ENCODE results near the gene FMNL2. TPM values are rescaled to one million over a fixed set of nuclear protein-coding genes. Genes with fewer than 3 reads are reported as not detected.

FMNL2 gene
- total RNA-seq, 1 donor from 2014 or later: 24.7 TPM

DNA sequence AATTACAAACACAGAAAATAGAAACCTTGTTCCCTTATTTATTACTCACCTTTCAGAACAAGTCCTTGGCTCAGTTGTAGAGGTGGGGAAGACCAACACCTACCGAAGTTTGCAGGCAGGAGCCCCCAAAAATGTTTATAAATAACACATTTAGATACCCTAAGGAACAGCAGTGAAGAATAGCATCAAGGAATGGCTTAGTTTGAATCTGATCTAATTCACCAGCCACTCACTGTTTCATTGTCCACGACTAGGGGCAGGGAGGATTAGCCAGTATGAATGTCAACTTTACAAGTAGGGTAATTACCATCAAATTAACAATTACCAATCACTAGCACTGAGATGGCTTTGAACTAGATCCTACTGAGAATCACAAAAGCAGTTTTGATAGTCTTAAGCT, 316.9 kb downstream of the FMNL2 start:
- FAIRE-seq: no peak
- DNase-seq (ENCODE audit: low read depth): no peak
- Histone ChIP-seq H3K36me3 (ENCODE audit: control insufficient read depth, insufficient read depth, low read length) (peaks cover 1% of the 10 kb centered on the region), H3K27me3 (ENCODE audit: control insufficient read depth, insufficient read depth, low read length) (no peaks in the 10 kb centered on the region), H3K4me3 (ENCODE audit: low read depth, low read length) (no peak overlapping the region)
- TF ChIP-seq, protein P1, sequence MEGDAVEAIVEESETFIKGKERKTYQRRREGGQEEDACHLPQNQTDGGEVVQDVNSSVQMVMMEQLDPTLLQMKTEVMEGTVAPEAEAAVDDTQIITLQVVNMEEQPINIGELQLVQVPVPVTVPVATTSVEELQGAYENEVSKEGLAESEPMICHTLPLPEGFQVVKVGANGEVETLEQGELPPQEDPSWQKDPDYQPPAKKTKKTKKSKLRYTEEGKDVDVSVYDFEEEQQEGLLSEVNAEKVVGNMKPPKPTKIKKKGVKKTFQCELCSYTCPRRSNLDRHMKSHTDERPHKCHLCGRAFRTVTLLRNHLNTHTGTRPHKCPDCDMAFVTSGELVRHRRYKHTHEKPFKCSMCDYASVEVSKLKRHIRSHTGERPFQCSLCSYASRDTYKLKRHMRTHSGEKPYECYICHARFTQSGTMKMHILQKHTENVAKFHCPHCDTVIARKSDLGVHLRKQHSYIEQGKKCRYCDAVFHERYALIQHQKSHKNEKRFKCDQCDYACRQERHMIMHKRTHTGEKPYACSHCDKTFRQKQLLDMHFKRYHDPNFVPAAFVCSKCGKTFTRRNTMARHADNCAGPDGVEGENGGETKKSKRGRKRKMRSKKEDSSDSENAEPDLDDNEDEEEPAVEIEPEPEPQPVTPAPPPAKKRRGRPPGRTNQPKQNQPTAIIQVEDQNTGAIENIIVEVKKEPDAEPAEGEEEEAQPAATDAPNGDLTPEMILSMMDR (IDR thresholded peaks at IDR 0.05; ENCODE audit: insufficient read depth, low read length, severe bottlenecking): no peak

DNA sequence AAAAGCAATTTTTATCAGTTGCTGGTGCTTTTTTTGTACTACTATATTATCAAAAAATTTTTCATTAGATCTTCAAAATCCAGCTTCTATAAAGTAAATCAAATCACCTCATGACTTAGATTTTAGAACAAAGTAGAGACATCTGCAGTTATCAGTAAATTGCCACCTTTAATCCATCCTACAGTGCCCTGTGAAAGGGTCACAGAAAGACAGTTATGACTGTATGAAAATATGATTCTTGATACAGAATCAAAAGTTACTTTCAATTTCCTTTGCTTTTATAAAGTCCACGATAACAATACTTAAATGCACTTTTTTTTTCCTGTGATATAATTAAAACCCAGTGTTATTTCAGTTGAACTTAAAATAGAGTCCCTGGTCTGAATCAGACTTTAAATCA, 320.9 kb downstream of the FMNL2 start:
- H3K27me3 ChIP-seq (ENCODE audit: control insufficient read depth, insufficient read depth, low read length): no peaks in the 10 kb centered on the region
- peaks cover 10% of the 10 kb centered on the region for H3K36me3 ChIP-seq (ENCODE audit: control insufficient read depth, insufficient read depth, low read length)
- H3K4me3 ChIP-seq (ENCODE audit: low read depth, low read length): no peak overlapping the region
- DNase-seq (ENCODE audit: low read depth) (no peak), FAIRE-seq (no peak)
- TF ChIP-seq, protein P1 (IDR thresholded peaks at IDR 0.05; ENCODE audit: insufficient read depth, low read length, severe bottlenecking): no peak

DNA sequence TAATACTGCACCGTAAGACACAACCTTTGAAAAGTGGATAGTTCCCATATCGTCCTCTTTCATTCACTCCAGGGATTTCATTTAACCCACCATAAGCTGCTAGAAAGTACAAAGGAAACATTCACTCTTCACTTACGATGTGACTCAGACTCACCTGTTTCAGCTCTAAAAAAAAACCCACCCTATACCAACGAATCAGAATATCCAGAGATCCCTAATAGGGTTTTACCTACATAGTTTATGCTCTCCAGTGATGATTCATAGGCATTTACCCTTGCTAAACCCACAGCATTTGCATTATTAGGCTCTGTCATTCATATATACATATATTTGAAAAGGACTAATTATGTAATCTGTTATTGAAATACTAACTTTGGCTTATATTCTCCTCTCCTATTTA, 322.1 kb downstream of the FMNL2 start:
- no peak for FAIRE-seq
- no peaks in the 10 kb centered on the region for H3K27me3 ChIP-seq (ENCODE audit: control insufficient read depth, insufficient read depth, low read length)
- DNase-seq (ENCODE audit: low read depth): peak; percentile 51
- H3K4me3 ChIP-seq (ENCODE audit: low read depth, low read length): no peak overlapping the region
- TF ChIP-seq, protein P1 (IDR thresholded peaks at IDR 0.05; ENCODE audit: insufficient read depth, low read length, severe bottlenecking): no peak
- H3K36me3 ChIP-seq (ENCODE audit: control insufficient read depth, insufficient read depth, low read length): peaks cover 10% of the 10 kb centered on the region

DNA sequence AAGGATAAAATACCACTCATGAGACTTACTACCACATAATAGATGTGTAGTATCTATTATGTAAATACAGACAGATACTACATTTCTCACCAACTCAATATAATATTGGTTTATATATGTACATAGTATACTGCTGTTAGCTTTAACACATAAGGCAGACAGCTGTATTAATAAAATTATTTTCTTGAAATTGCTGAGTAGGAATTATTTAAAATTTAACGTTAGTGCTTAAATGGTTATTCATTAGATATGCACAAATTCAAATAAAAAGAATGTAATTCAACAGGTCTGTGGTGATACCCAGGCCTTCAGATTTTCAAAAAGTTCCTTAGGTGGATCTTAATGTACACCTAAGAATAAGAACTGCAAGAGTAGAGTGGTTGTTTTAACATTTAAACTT, 323.2 kb downstream of the FMNL2 start:
- TF ChIP-seq, protein P1 (IDR thresholded peaks at IDR 0.05; ENCODE audit: insufficient read depth, low read length, severe bottlenecking): no peak
- H3K4me3 ChIP-seq (ENCODE audit: low read depth, low read length): no peak overlapping the region
- DNase-seq (ENCODE audit: low read depth) (no peak), FAIRE-seq (no peak)
- H3K36me3 ChIP-seq (ENCODE audit: control insufficient read depth, insufficient read depth, low read length): peaks cover 11% of the 10 kb centered on the region
- H3K27me3 ChIP-seq (ENCODE audit: control insufficient read depth, insufficient read depth, low read length): no peaks in the 10 kb centered on the region

DNA sequence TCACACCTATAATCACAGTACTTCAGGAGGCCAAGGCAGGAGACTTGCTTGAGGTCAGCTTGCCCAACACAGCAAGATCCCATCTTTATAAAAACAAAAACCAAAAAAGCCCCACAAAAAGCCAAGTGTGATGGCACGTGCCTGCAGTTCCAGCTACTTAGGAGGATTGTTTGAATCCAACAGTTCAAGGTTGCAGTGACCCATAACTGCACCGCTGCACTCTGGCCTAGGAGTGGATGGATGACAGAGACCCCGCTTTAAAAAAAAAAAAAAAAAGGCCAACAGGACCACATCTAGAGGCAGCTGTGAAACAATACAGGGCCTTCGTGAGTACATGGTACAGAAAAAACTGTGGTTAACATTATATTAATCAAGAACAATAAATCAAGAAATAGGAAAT, 326.1 kb downstream of the FMNL2 start:
- FAIRE-seq (no peak), DNase-seq (ENCODE audit: low read depth) (no peak)
- Histone ChIP-seq H3K36me3 (ENCODE audit: control insufficient read depth, insufficient read depth, low read length) (peaks cover 17% of the 10 kb centered on the region), H3K4me3 (ENCODE audit: low read depth, low read length) (no peak overlapping the region), H3K27me3 (ENCODE audit: control insufficient read depth, insufficient read depth, low read length) (no peaks in the 10 kb centered on the region)
- TF ChIP-seq, protein P1 (IDR thresholded peaks at IDR 0.05; ENCODE audit: insufficient read depth, low read length, severe bottlenecking): no peak

DNA sequence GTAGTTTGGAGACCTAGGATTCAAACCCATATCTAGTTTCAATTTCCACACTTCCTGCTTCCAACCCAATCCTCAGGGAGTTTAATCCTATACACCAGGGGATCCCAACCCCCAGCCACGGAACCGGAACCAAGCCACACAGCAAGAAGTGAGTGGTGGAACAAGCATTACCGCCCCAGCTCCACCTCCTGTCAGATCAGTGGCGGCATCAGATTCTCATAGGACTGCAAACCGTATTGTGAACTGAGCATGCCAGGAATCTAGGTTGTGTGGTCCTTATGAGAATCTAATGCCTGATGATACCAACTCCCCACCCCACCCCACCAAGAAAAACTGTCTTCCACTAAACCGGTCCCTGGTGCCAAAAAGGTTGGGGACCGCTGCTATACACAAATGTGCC, 329.8 kb downstream of the FMNL2 start:
- TF ChIP-seq, protein P1 (IDR thresholded peaks at IDR 0.05; ENCODE audit: insufficient read depth, low read length, severe bottlenecking): no peak
- FAIRE-seq (no peak), DNase-seq (ENCODE audit: low read depth) (no peak)
- Histone ChIP-seq H3K4me3 (ENCODE audit: low read depth, low read length) (no peak overlapping the region), H3K36me3 (ENCODE audit: control insufficient read depth, insufficient read depth, low read length) (peaks cover 13% of the 10 kb centered on the region), H3K27me3 (ENCODE audit: control insufficient read depth, insufficient read depth, low read length) (no peaks in the 10 kb centered on the region)
